H9 (cell line): ENCODE data around the gene SSX2IP. TPM values are rescaled to one million over a fixed set of nuclear protein-coding genes. Genes with fewer than 3 reads are reported as not detected.

Experiments used
- DNase-seq: peaks from one replicate; pipeline ENCODE4 v3.0.0-alpha.2; 2017
- H2AFZ ChIP-seq: one replicate; pipeline ENCODE4 v1.6.1; 2013; ENCODE audit warnings: mild to moderate bottlenecking, low read length, control low read depth, moderate library complexity
- H2AK5ac ChIP-seq: 2 replicates; pipeline ENCODE4 v1.6.1; 2013; ENCODE audit warnings: low read length, control low read depth, mixed read lengths; ENCODE audit not compliant: insufficient read length
- H2BK120ac ChIP-seq: one replicate; pipeline ENCODE4 v1.6.1; 2013; ENCODE audit warnings: low read depth, mild to moderate bottlenecking, low read length, control low read depth, inconsistent platforms; ENCODE audit not compliant: poor library complexity, severe bottlenecking
- H2BK12ac ChIP-seq: 2 replicates; pipeline ENCODE4 v1.6.1; 2013; ENCODE audit warnings: low read length, control low read depth, mixed read lengths, low read depth; ENCODE audit not compliant: insufficient read length
- H2BK15ac ChIP-seq: 2 replicates; pipeline ENCODE4 v1.6.1; 2013; ENCODE audit warnings: low read depth, low read length, control low read depth
- H2BK20ac ChIP-seq: one replicate; pipeline ENCODE4 v1.6.1; 2013; ENCODE audit warnings: low read depth, mild to moderate bottlenecking, low read length, control low read depth, inconsistent platforms; ENCODE audit not compliant: poor library complexity, severe bottlenecking
- H2BK5ac ChIP-seq: 2 replicates; pipeline ENCODE4 v1.6.1; 2013; ENCODE audit warnings: low read length, control low read depth, mixed read lengths; ENCODE audit not compliant: insufficient read length
- H3K14ac ChIP-seq: 2 replicates; pipeline ENCODE4 v1.6.1; 2013; ENCODE audit warnings: low read length, control low read depth; ENCODE audit not compliant: insufficient read depth
- H3K18ac ChIP-seq: 2 replicates; pipeline ENCODE4 v1.6.1; 2013; ENCODE audit warnings: low read depth, mild to moderate bottlenecking, mixed read lengths, low read length, control low read depth; ENCODE audit not compliant: insufficient read length
- H3K23ac ChIP-seq: 2 replicates; pipeline ENCODE4 v1.6.1; 2013; ENCODE audit warnings: low read length, control low read depth, mixed read lengths, low read depth; ENCODE audit not compliant: insufficient read length
- H3K23me2 ChIP-seq: 2 replicates; pipeline ENCODE4 v1.6.1; 2013; ENCODE audit warnings: low read depth, mild to moderate bottlenecking, mixed read lengths, low read length, control low read depth; ENCODE audit not compliant: insufficient read length, poor library complexity, severe bottlenecking
- H3K27ac ChIP-seq: 2 replicates; pipeline ENCODE4 v1.5.1; 2013; ENCODE audit warnings: low read length, control low read depth, mixed read lengths, low read depth; ENCODE audit not compliant: insufficient read length
- H3K27me3 ChIP-seq: 2 replicates; pipeline ENCODE4 v1.6.1; 2013; ENCODE audit warnings: low read length, control low read depth, inconsistent platforms; ENCODE audit not compliant: insufficient read depth
- H3K4ac ChIP-seq: 2 replicates; pipeline ENCODE4 v1.6.1; 2013; ENCODE audit warnings: low read depth, mild to moderate bottlenecking, control low read depth, inconsistent platforms, low read length, moderate library complexity
- H3K4me1 ChIP-seq: 2 replicates; pipeline ENCODE4 v1.6.1; 2013; ENCODE audit warnings: low read length, control low read depth, inconsistent platforms; ENCODE audit not compliant: insufficient read depth
- H3K4me2 ChIP-seq: 2 replicates; pipeline ENCODE4 v1.6.1; 2013; ENCODE audit warnings: low read length, control low read depth, mixed read lengths; ENCODE audit not compliant: insufficient read length, insufficient read depth
- H3K56ac ChIP-seq: 2 replicates; pipeline ENCODE4 v1.6.1; 2013; ENCODE audit warnings: low read depth, mild to moderate bottlenecking, mixed read lengths, low read length, control low read depth; ENCODE audit not compliant: insufficient read length
- H3K79me1 ChIP-seq: 2 replicates; pipeline ENCODE4 v1.6.1; 2013; ENCODE audit warnings: low read depth, mild to moderate bottlenecking, moderate library complexity, low read length, control low read depth, inconsistent platforms; ENCODE audit not compliant: insufficient read depth, poor library complexity, severe bottlenecking
- H3K79me2 ChIP-seq: 2 replicates; pipeline ENCODE4 v1.6.1; 2013; ENCODE audit warnings: low read length, control low read depth, inconsistent platforms; ENCODE audit not compliant: insufficient read depth
- H3K9ac ChIP-seq: 2 replicates; pipeline ENCODE4 v1.6.1; 2013; ENCODE audit warnings: low read length, control low read depth, mixed read lengths; ENCODE audit not compliant: insufficient read length; ENCODE audit errors: extremely low read depth
- H3K9me3 ChIP-seq: one replicate; pipeline ENCODE4 v1.6.1; 2013; ENCODE audit warnings: low read depth, low read length, inconsistent platforms; ENCODE audit not compliant: control insufficient read depth
- H3T11ph ChIP-seq: one replicate; pipeline ENCODE4 v1.6.1; 2013; ENCODE audit warnings: mild to moderate bottlenecking, low read length, control low read depth, inconsistent platforms
- H4K20me1 ChIP-seq: one replicate; pipeline ENCODE4 v1.6.1; 2013; ENCODE audit not compliant: control insufficient read depth, insufficient read length, insufficient read depth
- H4K5ac ChIP-seq: 2 replicates; pipeline ENCODE4 v1.6.1; 2013; ENCODE audit warnings: low read depth, mild to moderate bottlenecking, mixed read lengths, low read length, control low read depth; ENCODE audit not compliant: insufficient read length
- H4K8ac ChIP-seq: replicated peaks from 2 replicates; pipeline ENCODE4 v1.6.1; 2013; ENCODE audit warnings: low read length, control low read depth, mixed read lengths, low read depth; ENCODE audit not compliant: insufficient read length
- H4K91ac ChIP-seq: 2 replicates; pipeline ENCODE4 v1.6.1; 2013; ENCODE audit warnings: low read depth, mild to moderate bottlenecking, moderate library complexity, mixed read lengths, low read length, control low read depth; ENCODE audit not compliant: insufficient read length
- H3K27ac Mint-ChIP-seq, 3 experiments: 2 replicates in 2 of 3; 3 replicates in 1 of 3; pipeline ENCODE4 v1.8.0; 2020 to 2021; ENCODE audit warnings: mixed read lengths in 3 of 3, mild to moderate bottlenecking in 1 of 3, moderate library complexity in 1 of 3
- H3K27me3 Mint-ChIP-seq: 2 replicates; pipeline ENCODE4 v1.8.0; 2021; ENCODE audit warnings: low read depth, mild to moderate bottlenecking, moderate library complexity, mixed read lengths
- H3K36me3 Mint-ChIP-seq, 3 experiments: 2 replicates in 2 of 3; 3 replicates in 1 of 3; pipeline ENCODE4 v1.8.0; 2020 to 2021; ENCODE audit warnings: low read depth in 3 of 3, mixed read lengths in 3 of 3; ENCODE audit not compliant: insufficient read depth in 1 of 3
- H3K4me1 Mint-ChIP-seq, 2 experiments: 2 replicates each; pipeline ENCODE4 v1.8.0; 2020; ENCODE audit warnings: mixed read lengths in 2 of 2
- H3K4me3 Mint-ChIP-seq, 2 experiments: 2 replicates in 1 of 2; 3 replicates in 1 of 2; pipeline ENCODE4 v1.8.0; 2020 to 2021; ENCODE audit warnings: mild to moderate bottlenecking in 2 of 2, mixed read lengths in 2 of 2, moderate library complexity in 1 of 2
- H3K9me3 Mint-ChIP-seq, 2 experiments: 2 replicates in 1 of 2; 3 replicates in 1 of 2; pipeline ENCODE4 v1.8.0; 2020; ENCODE audit warnings: mild to moderate bottlenecking in 2 of 2, mixed read lengths in 2 of 2, moderate library complexity in 1 of 2
- WGBS: extraction: QIAGEN DNeasy Blood & Tissue Kit; methylation state at CpG from one replicate; pipeline ENCODE4 v1.1.7; 2013; ENCODE audit warnings: missing lambda C conversion rate, low lambda C conversion rate, mixed read lengths; ENCODE audit not compliant: insufficient read length; ENCODE audit errors: extremely low coverage; 5-methylcytosine and 5-hydroxymethylcytosine counted together
- total RNA-seq: library from RNA; stranded (reverse); gene quantifications from 2 replicates; pipeline ENCODE4 v1.2.1, GENCODE V29; 2021
- TF ChIP-seq, protein P1 (sequence below): fragments of 200-600 bp; sonication (generic); conservative IDR thresholded peaks from 3 replicates; pipeline ENCODE4 v1.8.0; 2021; ENCODE audit warnings: antibody characterized with exemption, mild to moderate bottlenecking

The SSX2IP gene
- total RNA-seq, 1 experiment from 2014 or later, result 19.6 TPM

DNA sequence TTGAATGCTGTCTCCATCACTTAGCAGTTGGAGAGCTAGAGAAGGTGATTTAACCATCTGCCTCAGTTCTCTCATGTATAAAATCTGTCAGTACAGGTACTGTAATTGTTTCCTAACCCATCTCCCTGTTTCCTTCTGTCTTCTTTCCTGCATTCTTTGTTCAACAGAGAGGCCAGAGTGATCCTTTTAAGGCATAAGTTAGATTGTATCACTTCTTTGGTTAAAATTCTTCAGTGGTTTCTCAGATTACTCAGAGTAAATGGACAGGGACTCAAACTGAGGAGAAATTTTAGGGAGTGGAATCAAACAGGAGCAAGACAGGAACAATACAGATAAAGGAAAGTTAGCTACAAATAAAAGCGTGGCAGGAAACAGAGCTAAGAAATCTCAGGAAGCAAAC, 45.2 kb upstream of the SSX2IP start:
- Histone ChIP-seq H3K27ac (no peak overlapping the region), H3K9me3 (no peaks in the 10 kb centered on the region), H2BK20ac (no peak overlapping the region), H2BK5ac (no peak overlapping the region), H2BK15ac (no peak overlapping the region), H2AK5ac (no peak overlapping the region), H3K56ac (no peak overlapping the region), H3T11ph (no peak overlapping the region), H3K9ac (no peak overlapping the region), H4K20me1 (no peaks in the 10 kb centered on the region), H3K18ac (no peak overlapping the region), H4K8ac (no peak overlapping the region), H3K4ac (no peak overlapping the region), H4K91ac (no peak overlapping the region), H3K79me2 (no peaks in the 10 kb centered on the region), H3K14ac (no peak overlapping the region), H3K27me3 (no peaks in the 10 kb centered on the region), H2AFZ (no peak overlapping the region), H3K23ac (no peak overlapping the region), H2BK120ac (no peak overlapping the region), H3K79me1 (no peaks in the 10 kb centered on the region), H3K4me1 (peaks cover 5% of the 10 kb centered on the region; the same call in 1 of the 2 replicates), H4K5ac (no peak overlapping the region), H3K4me2 (no peak overlapping the region), H3K23me2 (no peaks in the 10 kb centered on the region), H2BK12ac (no peak overlapping the region)
- Mint-ChIP-seq H3K27ac (no peak overlapping the region), H3K4me3 (no peak overlapping the region), H3K9me3 (peaks cover 11 to 16% of the 10 kb centered on the region in 2 experiments; a peak in 3 of 5 replicates), H3K27me3 (no peaks in the 10 kb centered on the region), H3K36me3 (peaks cover 0 to 6% (median 2%) of the 10 kb centered on the region in 3 experiments; a peak in 4 of 7 replicates), H3K4me1 (peaks cover 12 to 17% of the 10 kb centered on the region in 2 experiments)
- no peak for DNase-seq
- no CpG with 5 or more reads among the region's 1 CpG for WGBS
- TF ChIP-seq, protein P1, sequence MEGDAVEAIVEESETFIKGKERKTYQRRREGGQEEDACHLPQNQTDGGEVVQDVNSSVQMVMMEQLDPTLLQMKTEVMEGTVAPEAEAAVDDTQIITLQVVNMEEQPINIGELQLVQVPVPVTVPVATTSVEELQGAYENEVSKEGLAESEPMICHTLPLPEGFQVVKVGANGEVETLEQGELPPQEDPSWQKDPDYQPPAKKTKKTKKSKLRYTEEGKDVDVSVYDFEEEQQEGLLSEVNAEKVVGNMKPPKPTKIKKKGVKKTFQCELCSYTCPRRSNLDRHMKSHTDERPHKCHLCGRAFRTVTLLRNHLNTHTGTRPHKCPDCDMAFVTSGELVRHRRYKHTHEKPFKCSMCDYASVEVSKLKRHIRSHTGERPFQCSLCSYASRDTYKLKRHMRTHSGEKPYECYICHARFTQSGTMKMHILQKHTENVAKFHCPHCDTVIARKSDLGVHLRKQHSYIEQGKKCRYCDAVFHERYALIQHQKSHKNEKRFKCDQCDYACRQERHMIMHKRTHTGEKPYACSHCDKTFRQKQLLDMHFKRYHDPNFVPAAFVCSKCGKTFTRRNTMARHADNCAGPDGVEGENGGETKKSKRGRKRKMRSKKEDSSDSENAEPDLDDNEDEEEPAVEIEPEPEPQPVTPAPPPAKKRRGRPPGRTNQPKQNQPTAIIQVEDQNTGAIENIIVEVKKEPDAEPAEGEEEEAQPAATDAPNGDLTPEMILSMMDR, result no peak
